ENCODE data around the gene MED27. TPM values are rescaled to one million over a fixed set of nuclear protein-coding genes. Genes with fewer than 3 reads are reported as not detected.
"Not testable (repeated sequence)": the region's sequence is repeated elsewhere in the genome, so short reads cannot be mapped to it uniquely, and the experiment has no call there.

Gene MED27
- total RNA-seq, 1 donor from 2014 or later, result 31.3 TPM

DNA sequence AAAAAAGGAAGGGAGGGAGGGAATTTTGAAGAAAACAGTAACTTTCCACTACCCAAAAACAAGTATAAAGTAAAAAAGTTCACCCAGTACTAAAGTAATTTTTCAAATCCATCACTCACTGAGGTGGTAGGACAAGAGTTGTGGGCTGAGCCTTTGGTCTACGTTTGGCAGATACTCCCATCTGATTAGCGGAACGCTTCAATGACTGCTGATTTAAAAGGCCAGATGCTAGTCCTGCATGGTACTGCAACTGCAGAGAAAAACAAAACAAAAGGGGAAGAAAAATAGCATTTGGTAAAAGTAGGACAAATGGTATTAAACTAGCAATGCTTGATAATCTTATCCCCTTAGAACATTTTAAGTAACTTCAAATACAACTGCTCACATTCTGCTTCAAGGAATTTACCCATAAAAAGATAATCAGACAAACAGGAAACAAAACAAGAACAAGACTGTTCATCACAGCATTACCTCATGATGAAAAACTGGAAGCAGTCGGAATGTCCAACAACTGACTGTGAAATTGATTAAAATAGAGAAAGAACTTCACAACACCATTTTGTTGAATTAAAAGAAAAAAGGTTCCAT is 65.4 kb downstream of the MED27 start:
- H3K9me3 Mint-ChIP-seq, result no peaks in the 10 kb centered on the region
- peaks cover 15% of the 10 kb centered on the region for H3K4me1 Mint-ChIP-seq
- H3K27me3 Mint-ChIP-seq (ENCODE audit: low read depth), result no peaks in the 10 kb centered on the region
- peaks cover 8% of the 10 kb centered on the region for H3K36me3 Mint-ChIP-seq (ENCODE audit: low read depth)
- H3K4me3 Mint-ChIP-seq, result no peak overlapping the region
- peak overlapping the region; percentile 47 for H3K27ac Mint-ChIP-seq (ENCODE audit: unreplicated experiment)
- no peak for DNase-seq (ENCODE audit: low read depth, low spot score)
- TF ChIP-seq, protein P1, sequence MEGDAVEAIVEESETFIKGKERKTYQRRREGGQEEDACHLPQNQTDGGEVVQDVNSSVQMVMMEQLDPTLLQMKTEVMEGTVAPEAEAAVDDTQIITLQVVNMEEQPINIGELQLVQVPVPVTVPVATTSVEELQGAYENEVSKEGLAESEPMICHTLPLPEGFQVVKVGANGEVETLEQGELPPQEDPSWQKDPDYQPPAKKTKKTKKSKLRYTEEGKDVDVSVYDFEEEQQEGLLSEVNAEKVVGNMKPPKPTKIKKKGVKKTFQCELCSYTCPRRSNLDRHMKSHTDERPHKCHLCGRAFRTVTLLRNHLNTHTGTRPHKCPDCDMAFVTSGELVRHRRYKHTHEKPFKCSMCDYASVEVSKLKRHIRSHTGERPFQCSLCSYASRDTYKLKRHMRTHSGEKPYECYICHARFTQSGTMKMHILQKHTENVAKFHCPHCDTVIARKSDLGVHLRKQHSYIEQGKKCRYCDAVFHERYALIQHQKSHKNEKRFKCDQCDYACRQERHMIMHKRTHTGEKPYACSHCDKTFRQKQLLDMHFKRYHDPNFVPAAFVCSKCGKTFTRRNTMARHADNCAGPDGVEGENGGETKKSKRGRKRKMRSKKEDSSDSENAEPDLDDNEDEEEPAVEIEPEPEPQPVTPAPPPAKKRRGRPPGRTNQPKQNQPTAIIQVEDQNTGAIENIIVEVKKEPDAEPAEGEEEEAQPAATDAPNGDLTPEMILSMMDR (conservative IDR thresholded peaks at IDR 0.05), result no peak

GRCh38 chr9:132012704-132013357 is 66.8 kb downstream of the MED27 start:
- peaks cover 15% of the 10 kb centered on the region for H3K4me1 Mint-ChIP-seq
- H3K36me3 Mint-ChIP-seq (ENCODE audit: low read depth), result peaks cover 8% of the 10 kb centered on the region
- H3K4me3 Mint-ChIP-seq, result no peak overlapping the region
- TF ChIP-seq, protein P1 (conservative IDR thresholded peaks at IDR 0.05), result no peak
- DNase-seq (ENCODE audit: low read depth, low spot score), result no peak
- H3K27ac Mint-ChIP-seq (ENCODE audit: unreplicated experiment), result peak overlapping the region; percentile 74
- H3K27me3 Mint-ChIP-seq (ENCODE audit: low read depth), result no peaks in the 10 kb centered on the region
- H3K9me3 Mint-ChIP-seq, result no peaks in the 10 kb centered on the region

DNA sequence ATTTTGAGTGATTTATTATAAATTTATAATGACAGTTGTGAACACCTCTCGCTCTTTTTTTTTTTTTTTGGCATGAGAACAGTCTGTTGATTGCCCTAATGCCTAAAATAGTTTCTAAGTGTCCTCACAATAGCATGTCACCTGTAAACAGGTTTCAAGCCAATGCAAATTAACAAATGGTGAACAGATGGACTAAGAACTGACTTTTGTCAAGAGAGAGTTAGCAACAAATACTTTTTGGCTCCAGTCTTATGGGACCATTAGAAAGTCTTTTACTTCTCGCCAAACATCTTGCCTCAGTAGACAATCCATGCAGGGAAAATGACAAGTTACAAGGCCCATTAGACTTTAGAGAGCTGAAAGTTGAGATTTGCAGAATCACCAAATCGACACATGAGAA is 67.8 kb downstream of the MED27 start:
- DNase-seq (ENCODE audit: low read depth, low spot score), result no peak
- Mint-ChIP-seq H3K27me3 (ENCODE audit: low read depth) (no peaks in the 10 kb centered on the region), H3K36me3 (ENCODE audit: low read depth) (peaks cover 8% of the 10 kb centered on the region), H3K4me3 (no peak overlapping the region), H3K9me3 (no peaks in the 10 kb centered on the region), H3K4me1 (peaks cover 20% of the 10 kb centered on the region), H3K27ac (ENCODE audit: unreplicated experiment) (no peak overlapping the region)
- TF ChIP-seq, protein P1 (conservative IDR thresholded peaks at IDR 0.05), result no peak

DNA sequence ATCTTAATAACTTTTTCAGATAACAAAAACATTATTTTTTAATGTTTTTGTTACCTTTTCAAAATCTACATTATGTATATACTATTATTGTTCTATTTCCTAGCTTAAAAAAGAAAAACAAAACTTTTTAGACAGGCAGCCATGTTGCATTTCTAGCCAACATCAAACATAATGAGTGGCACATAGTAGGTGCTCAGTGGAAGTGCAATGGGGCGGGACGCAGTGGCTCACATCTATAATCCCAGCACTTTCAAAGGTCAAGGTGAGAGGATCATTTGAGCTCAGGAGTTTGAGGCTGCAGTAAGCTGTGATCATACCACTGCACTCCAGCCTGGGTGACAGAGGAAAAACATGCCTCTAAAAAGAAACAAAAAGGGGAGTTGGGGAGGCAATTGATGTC is 68.4 kb downstream of the MED27 start:
- H3K27ac Mint-ChIP-seq (ENCODE audit: unreplicated experiment), result no peak overlapping the region
- no peak for DNase-seq (ENCODE audit: low read depth, low spot score)
- H3K4me3 Mint-ChIP-seq, result no peak overlapping the region
- H3K36me3 Mint-ChIP-seq (ENCODE audit: low read depth), result peaks cover 8% of the 10 kb centered on the region
- no peaks in the 10 kb centered on the region for H3K27me3 Mint-ChIP-seq (ENCODE audit: low read depth)
- no peaks in the 10 kb centered on the region for H3K9me3 Mint-ChIP-seq
- TF ChIP-seq, protein P1 (conservative IDR thresholded peaks at IDR 0.05), result no peak
- peaks cover 20% of the 10 kb centered on the region for H3K4me1 Mint-ChIP-seq

DNA sequence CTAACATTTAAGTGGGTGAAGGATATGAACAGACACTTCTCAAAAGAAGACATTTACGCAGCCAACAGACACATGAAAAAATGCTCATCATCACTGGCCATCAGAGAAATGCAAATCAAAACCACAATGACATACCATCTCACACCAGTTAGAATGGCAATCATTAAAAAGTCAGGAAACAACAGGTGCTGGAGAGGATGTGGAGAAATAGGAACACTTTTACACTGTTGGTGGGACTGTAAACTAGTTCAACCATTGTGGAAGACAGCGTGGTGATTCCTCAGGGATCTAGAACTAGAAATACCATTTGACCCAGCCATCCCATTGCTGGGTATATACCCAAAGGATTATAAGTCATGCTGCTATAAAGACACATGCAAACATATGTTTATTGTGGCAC is 69.5 kb downstream of the MED27 start:
- DNase-seq (ENCODE audit: low read depth, low spot score); H3K4me3 Mint-ChIP-seq; H3K27me3 Mint-ChIP-seq (ENCODE audit: low read depth); H3K27ac Mint-ChIP-seq (ENCODE audit: unreplicated experiment); H3K36me3 Mint-ChIP-seq (ENCODE audit: low read depth); H3K9me3 Mint-ChIP-seq: not testable (repeated sequence)
- peaks cover 17% of the 10 kb centered on the region for H3K4me1 Mint-ChIP-seq

Data from neural crest cell (in vitro differentiated cells).